Measurements from ENCODE around the gene RARRES1. TPM values are rescaled to one million over a fixed set of nuclear protein-coding genes. Genes with fewer than 3 reads are reported as not detected.

The RARRES1 gene
- total and polyA plus RNA-seq, 2 experiments from 2014 or later: 1.2 to 1.7 TPM

- Histone ChIP-seq H3K9me3 (ENCODE audit: low read depth) (no peaks in the 10 kb centered on the region), H3K4me2 (ENCODE audit: unreplicated experiment) (no peak overlapping the region), H3K27me3 (replicated peaks; ENCODE audit: insufficient read depth) (no peaks in the 10 kb centered on the region), H3K27ac (no peak overlapping the region), H4K20me1 (ENCODE audit: insufficient read depth) (no peaks in the 10 kb centered on the region), H3K36me3 (ENCODE audit: low read depth) (no peaks in the 10 kb centered on the region), H3F3A (ENCODE audit: insufficient read depth) (peaks cover 15% of the 10 kb centered on the region), H3K9me2 (ENCODE audit: insufficient read depth) (no peaks in the 10 kb centered on the region), H3K9ac (no peak overlapping the region), H3K4me1 (ENCODE audit: insufficient read depth) (peaks cover 15% of the 10 kb centered on the region), H3K79me2 (ENCODE audit: insufficient read depth) (no peaks in the 10 kb centered on the region), H3K4me3 (no peak overlapping the region), H2AFZ (no peak overlapping the region)
- in situ Hi-C loops (cut with MboI): no loop called here
- TF ChIP-seq EZH2 (IDR thresholded peaks at IDR 0.05; ENCODE audit: insufficient read depth, poor library complexity, severe bottlenecking) (no peak), EZH2phosphoT487 (IDR thresholded peaks at IDR 0.05; ENCODE audit: insufficient read depth, low read depth) (no peak)
- no peak for DNase-seq
- 89 to 96% methylated on average over 7 of the region's 7 CpGs for WGBS, 2 experiments (ENCODE audit: low coverage in 1 of 2, low lambda C conversion rate in 2 of 2, missing lambda C conversion rate in 2 of 2)
Measured at GRCh38 chr3:158773845-158774830, 41.9 kb upstream of the RARRES1 start.

GRCh38 chr3:158773166-158773565 lies 40.9 kb upstream of the RARRES1 start:
- Histone ChIP-seq H3K27me3 (replicated peaks; ENCODE audit: insufficient read depth) (no peaks in the 10 kb centered on the region), H3K9me2 (ENCODE audit: insufficient read depth) (no peaks in the 10 kb centered on the region), H2AFZ (no peak overlapping the region), H3K9me3 (ENCODE audit: low read depth) (no peaks in the 10 kb centered on the region), H3K27ac (no peak overlapping the region), H4K20me1 (ENCODE audit: insufficient read depth) (no peaks in the 10 kb centered on the region), H3F3A (ENCODE audit: insufficient read depth) (peaks cover 24% of the 10 kb centered on the region), H3K36me3 (ENCODE audit: low read depth) (no peaks in the 10 kb centered on the region), H3K9ac (no peak overlapping the region), H3K4me1 (ENCODE audit: insufficient read depth) (peaks cover 24% of the 10 kb centered on the region), H3K4me2 (ENCODE audit: unreplicated experiment) (no peak overlapping the region), H3K4me3 (no peak overlapping the region), H3K79me2 (ENCODE audit: insufficient read depth) (no peaks in the 10 kb centered on the region)
- no peak for TF ChIP-seq EZH2 (IDR thresholded peaks at IDR 0.05; ENCODE audit: insufficient read depth, poor library complexity, severe bottlenecking)
- TF ChIP-seq EZH2phosphoT487 (IDR thresholded peaks at IDR 0.05; ENCODE audit: insufficient read depth, low read depth): no peak
- no peak for DNase-seq
- in situ Hi-C loops (cut with MboI): no loop called here

GRCh38 chr3:158771982-158772381 lies 39.7 kb upstream of the RARRES1 start:
- Histone ChIP-seq H3F3A (ENCODE audit: insufficient read depth) (peaks cover 29% of the 10 kb centered on the region), H3K9ac (no peak overlapping the region), H3K4me3 (no peak overlapping the region), H3K27me3 (replicated peaks; ENCODE audit: insufficient read depth) (no peaks in the 10 kb centered on the region), H3K9me2 (ENCODE audit: insufficient read depth) (no peaks in the 10 kb centered on the region), H3K79me2 (ENCODE audit: insufficient read depth) (no peaks in the 10 kb centered on the region), H3K4me2 (ENCODE audit: unreplicated experiment) (no peak overlapping the region), H4K20me1 (ENCODE audit: insufficient read depth) (no peaks in the 10 kb centered on the region), H3K27ac (no peak overlapping the region), H3K36me3 (ENCODE audit: low read depth) (no peaks in the 10 kb centered on the region), H3K4me1 (ENCODE audit: insufficient read depth) (peaks cover 30% of the 10 kb centered on the region), H3K9me3 (ENCODE audit: low read depth) (no peaks in the 10 kb centered on the region), H2AFZ (no peak overlapping the region)
- DNase-seq: no peak
- no peak for TF ChIP-seq EZH2 (IDR thresholded peaks at IDR 0.05; ENCODE audit: insufficient read depth, poor library complexity, severe bottlenecking)
- no peak for TF ChIP-seq EZH2phosphoT487 (IDR thresholded peaks at IDR 0.05; ENCODE audit: insufficient read depth, low read depth)
- 76 to 84% methylated on average over 3 of the region's 3 CpGs for WGBS, 2 experiments (ENCODE audit: low coverage in 1 of 2, low lambda C conversion rate in 2 of 2, missing lambda C conversion rate in 2 of 2)
- in situ Hi-C loops (cut with MboI): no loop called here

GRCh38 chr3:158771577-158771976 lies 39.3 kb upstream of the RARRES1 start:
- H3K9me2 ChIP-seq (ENCODE audit: insufficient read depth): no peaks in the 10 kb centered on the region
- WGBS, 2 experiments (ENCODE audit: low coverage in 1 of 2, low lambda C conversion rate in 2 of 2, missing lambda C conversion rate in 2 of 2): 100% methylated on average over 1 of the region's 1 CpG
- DNase-seq: no peak
- no peak overlapping the region for H3K27ac ChIP-seq
- in situ Hi-C loops (cut with MboI): no loop called here
- no peak overlapping the region for H3K9ac ChIP-seq
- H4K20me1 ChIP-seq (ENCODE audit: insufficient read depth): no peaks in the 10 kb centered on the region
- peaks cover 29% of the 10 kb centered on the region for H3F3A ChIP-seq (ENCODE audit: insufficient read depth)
- no peak overlapping the region for H2AFZ ChIP-seq
- no peak overlapping the region for H3K4me3 ChIP-seq
- no peaks in the 10 kb centered on the region for H3K9me3 ChIP-seq (ENCODE audit: low read depth)
- peaks cover 30% of the 10 kb centered on the region for H3K4me1 ChIP-seq (ENCODE audit: insufficient read depth)
- no peaks in the 10 kb centered on the region for H3K36me3 ChIP-seq (ENCODE audit: low read depth)
- H3K4me2 ChIP-seq (ENCODE audit: unreplicated experiment): no peak overlapping the region
- H3K79me2 ChIP-seq (ENCODE audit: insufficient read depth): no peaks in the 10 kb centered on the region
- TF ChIP-seq EZH2phosphoT487 (IDR thresholded peaks at IDR 0.05; ENCODE audit: insufficient read depth, low read depth) (no peak), EZH2 (IDR thresholded peaks at IDR 0.05; ENCODE audit: insufficient read depth, poor library complexity, severe bottlenecking) (no peak)
- no peaks in the 10 kb centered on the region for H3K27me3 ChIP-seq (replicated peaks; ENCODE audit: insufficient read depth)

Data from GM23248 (cell line).